GM18505 (cell line): ENCODE data around the gene UNKL.

Experiments
- ATAC-seq: cut with Tn5 transposase; IDR thresholded peaks from one replicate; pipeline ENCODE4 v1.9.1; 2021; ENCODE audit not compliant: unreplicated experiment
- POLR2A ChIP-seq: IDR thresholded peaks from 4 replicates; pipeline ENCODE4 v1.6.1; 2011; ENCODE audit warnings: borderline replicate concordance; ENCODE audit not compliant: insufficient read depth, insufficient read length; ENCODE audit errors: extremely low read depth

The UNKL gene

GRCh38 chr16:1422076-1422475, 7.6 kb upstream of the UNKL start:
- no peak for TF ChIP-seq POLR2A
- no peak for ATAC-seq

DNA sequence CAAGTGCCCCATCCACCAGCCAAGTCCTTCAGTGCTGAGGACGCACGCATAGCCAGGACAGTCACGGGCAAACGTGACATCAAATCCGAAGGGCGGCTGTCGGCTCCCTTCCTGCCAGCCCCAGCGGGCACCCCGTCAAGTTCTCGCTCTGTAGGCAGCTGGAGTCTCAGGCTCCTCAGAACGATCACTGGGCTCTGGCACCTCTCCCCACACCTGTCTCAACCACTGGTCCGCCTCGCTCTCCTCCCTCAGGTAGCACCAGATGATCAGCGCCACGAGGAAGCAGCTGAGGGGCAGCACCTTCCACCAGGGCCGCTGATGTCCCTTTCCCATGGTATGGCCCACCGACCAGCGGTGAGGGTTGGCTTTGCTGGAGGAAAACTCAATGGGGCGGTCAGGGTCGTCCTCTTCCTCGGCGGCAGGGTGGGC, 5.6 kb upstream of the UNKL start:
- ATAC-seq = peak; percentile 26
- TF ChIP-seq POLR2A = no peak

DNA sequence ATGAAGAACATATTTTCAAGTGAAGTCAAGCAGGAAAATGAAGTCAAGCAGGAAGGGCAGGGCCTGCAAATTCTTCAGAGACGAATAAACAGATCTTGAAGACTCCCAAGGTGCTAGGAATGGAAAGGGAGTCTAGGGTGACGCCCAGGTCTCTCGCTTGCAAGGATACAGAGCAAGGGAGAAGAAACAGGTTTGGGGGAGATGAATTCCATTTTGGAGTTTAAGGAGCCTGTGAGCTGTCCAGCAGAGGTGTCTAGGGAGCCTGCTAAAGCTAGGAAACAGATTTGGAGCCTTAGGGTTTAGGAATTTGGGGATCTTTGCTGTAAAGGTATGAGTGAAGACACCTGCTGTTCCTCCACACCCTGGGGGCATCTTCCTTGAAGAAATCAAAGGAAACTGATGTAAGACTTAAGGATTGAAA, 2.0 kb upstream of the UNKL start:
- no peak for ATAC-seq
- TF ChIP-seq POLR2A = no peak

DNA sequence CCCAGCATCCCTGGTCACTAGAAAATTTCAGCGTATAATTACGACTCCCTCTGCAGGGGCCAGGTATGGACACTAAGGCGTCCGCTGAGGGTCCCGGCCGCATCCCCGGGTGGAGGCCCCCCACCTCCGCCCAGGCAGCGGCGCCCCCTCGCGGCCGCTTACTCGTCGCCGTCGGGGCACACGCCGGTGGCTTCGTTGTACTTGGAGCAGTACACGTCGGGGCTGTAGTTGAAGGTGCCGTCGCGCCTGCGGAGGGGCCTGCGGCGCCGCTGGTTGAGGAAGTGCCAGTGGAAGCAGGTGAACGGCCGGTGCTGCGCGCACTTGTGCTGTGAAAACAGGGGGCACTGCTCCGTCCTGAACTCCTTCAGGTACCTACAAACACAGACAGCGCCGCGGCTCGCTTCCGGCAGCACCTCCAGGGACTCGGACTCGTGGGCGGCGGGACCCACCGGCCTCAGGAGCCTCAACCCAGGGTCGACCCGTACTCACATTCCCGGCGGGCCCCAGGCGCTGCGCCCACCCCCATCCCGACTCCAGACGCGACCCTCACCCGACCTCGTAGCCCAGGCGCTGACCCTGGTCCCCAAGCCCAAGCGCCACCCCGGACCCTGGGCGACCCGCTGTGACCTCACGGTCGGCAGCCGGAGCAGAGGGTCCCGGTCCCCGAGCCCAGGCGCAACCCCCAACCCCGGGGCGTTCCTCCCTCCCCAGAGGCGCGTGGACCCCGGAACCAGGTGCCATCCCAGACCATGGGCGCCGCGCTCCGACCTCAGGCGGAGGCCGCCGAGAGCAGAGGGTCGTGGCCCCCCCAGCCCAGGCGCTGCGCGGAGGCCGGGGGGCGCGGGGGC, 596 bp downstream of the UNKL start:
- peak; percentile 40 for ATAC-seq
- peak; percentile 25 for TF ChIP-seq POLR2A

- TF ChIP-seq POLR2A = no peak
- no peak for ATAC-seq
These were observed 1.7 kb downstream of the UNKL start for GRCh38 chr16:1412847-1413246.

DNA sequence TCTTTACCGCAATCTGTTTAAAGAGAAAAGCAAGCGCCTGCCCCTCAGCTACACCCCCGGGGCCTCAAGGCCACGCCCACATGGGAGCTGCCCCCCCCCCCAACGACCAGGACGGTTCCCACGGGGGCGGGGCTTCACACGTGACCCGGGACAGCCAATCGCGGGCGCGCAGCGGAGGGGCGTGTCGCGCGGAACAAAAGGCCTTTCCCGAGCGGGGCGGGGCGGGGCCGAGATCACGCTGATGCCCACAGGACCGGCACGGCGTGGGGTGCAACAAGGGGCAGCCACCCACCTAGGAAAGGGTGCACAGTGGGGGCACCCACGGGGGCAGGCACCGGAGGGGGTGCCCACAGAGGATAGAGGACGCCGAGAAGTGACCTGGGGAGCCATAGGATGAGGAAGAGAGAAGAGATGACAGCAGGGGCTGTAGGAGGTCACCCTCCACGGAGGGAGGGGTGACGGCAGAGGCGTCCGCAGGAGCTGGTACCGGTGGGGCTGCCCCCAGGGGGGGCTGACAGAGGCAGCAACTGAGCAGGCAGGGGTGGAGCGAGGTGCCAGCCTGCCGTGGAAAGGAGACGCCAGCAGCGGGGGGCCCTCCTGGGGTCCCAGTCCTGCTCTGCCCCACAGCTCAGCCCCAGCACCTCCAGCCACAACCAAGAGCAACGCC, 6.2 kb downstream of the UNKL start:
- no peak for TF ChIP-seq POLR2A
- peak; percentile 66 for ATAC-seq

- no peak for ATAC-seq
- no peak for TF ChIP-seq POLR2A
These were observed 6.8 kb downstream of the UNKL start for GRCh38 chr16:1407753-1408152.

GRCh38 chr16:1403733-1404132, 10.8 kb downstream of the UNKL start:
- ATAC-seq = no peak
- TF ChIP-seq POLR2A = no peak

GRCh38 chr16:1403036-1403435, 11.5 kb downstream of the UNKL start:
- TF ChIP-seq POLR2A = no peak
- no peak for ATAC-seq

- ATAC-seq = no peak
- TF ChIP-seq POLR2A = no peak
These were observed 12.7 kb downstream of the UNKL start for GRCh38 chr16:1401758-1402154.

DNA sequence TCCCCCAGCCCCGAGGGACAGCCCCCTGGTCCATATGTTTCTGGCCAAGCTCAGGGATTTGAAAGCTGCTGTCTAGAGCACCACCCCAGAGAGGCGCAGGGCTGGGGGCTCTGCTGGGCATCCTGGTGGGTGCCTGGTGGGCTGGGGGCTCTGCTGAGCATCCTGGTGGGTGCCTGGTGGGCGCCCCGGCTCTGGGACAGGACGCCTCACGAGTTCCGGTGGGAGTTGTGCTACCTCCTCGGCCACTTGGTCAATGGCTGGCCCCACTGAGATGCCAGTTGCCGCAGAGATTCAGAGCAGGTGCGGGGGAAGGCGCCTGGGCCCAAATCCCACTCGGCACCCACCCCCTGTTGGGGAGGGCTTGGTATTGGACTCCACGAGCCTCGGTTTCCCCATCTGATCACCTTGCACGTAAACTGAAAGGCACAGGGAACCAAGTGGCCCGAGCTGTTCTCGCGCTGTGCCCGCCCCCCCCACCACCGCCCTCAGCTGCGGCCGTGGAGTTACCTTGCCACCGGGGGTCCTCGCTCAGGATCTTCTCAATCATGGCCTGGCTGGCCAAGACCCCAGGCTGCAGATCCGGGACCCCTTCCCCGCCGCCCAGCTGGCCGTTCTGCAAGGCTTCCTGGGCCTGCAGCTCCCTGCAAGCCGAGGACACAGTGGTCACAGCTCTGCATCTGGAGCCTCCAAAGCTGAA, 13.3 kb downstream of the UNKL start:
- TF ChIP-seq POLR2A = no peak
- no peak for ATAC-seq

DNA sequence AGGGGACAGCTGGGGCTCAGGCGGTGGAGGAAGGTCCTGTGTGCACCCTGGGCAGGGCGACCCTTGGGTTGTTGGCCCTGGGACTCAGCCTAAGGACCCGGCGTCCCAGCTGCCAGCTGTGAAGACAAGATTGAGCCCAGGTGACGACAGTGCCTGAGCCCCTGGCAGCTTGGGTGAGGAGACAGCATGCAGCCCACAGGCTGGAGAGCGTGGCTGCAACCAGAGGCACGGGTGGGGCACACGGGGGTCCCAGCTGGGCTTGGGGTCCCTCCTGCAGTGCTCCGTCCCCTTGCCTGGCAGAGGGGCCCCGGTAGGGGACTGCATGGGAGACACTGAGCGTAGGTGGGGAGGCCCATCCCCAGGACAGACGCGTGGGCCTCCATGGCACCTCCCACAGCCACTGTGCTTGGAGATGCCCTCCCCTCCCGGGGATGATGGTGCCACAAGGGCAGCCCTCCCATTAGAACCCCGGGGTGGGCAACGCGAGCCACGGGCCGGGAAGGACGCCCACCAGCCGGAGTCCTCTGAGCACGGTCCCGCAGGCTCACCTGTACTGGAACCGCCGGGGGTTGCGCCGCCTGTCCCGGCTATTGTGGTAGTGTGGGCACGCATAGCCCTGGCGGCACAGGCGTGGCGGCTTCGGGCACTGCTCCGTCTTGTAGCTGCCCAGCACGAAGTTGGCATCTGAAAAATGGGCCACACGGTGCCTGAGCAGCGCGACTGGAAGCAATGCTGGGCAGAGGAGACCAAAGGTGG, 15.5 kb downstream of the UNKL start:
- ATAC-seq = no peak
- no peak for TF ChIP-seq POLR2A

- no peak for TF ChIP-seq POLR2A
- no peak for ATAC-seq
These were observed 16.2 kb downstream of the UNKL start for GRCh38 chr16:1398351-1398750.
